ENCODE results near the gene RRP7A. TPM values are rescaled to one million over a fixed set of nuclear protein-coding genes. Genes with fewer than 3 reads are reported as not detected.
A peak's percentile ranks its signal among the peaks of the same experiment; 100 is the strongest.
"Not testable (repeated sequence)": the region's sequence is repeated elsewhere in the genome, so short reads cannot be mapped to it uniquely, and the experiment has no call there.

Gene RRP7A
- total and polyA plus RNA-seq, 2 donors = 21.9 to 62.4 TPM

DNA sequence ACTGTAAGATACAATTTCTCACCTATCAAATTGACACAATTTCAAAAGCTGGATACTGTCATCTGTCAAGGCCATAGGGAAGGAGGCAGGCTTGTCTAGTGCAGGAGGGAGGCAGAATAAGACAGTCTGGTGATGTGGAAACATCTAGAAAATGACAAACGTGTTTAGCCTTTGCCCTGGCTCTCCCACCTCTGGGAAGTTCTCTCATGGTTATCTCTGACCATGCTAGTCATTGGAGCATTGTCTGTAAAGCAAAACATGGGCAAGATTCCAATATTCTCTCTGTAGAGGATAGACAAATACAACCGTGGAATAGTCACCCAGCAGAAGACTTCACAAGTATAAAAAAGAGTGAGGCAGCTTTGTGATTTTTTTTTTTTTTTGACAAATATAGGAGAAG lies 25.1 kb upstream of the RRP7A start:
- Histone ChIP-seq H3K27ac (ENCODE audit: low read depth in 1 of 2, low read length in 1 of 2) (no peak overlapping the region), H3K27me3 (ENCODE audit: control insufficient read depth in 2 of 2, insufficient read depth in 1 of 2, low read length in 1 of 2) (no peaks in the 10 kb centered on the region), H3K4me3 (ENCODE audit: low read length in 2 of 2) (no peak overlapping the region), H3K9me3 (ENCODE audit: control insufficient read depth in 2 of 2, insufficient read depth in 1 of 2, low read length in 1 of 2) (no peaks in the 10 kb centered on the region), H3K4me1 (ENCODE audit: control insufficient read depth in 2 of 2, insufficient read depth in 2 of 2, low read length in 2 of 2) (no peaks in the 10 kb centered on the region), H3K36me3 (ENCODE audit: control insufficient read depth in 2 of 2, insufficient read depth in 2 of 2, low read length in 1 of 2) (no peaks in the 10 kb centered on the region)
- DNase-seq (ENCODE audit: low read depth in 6 of 9, low spot score in 9 of 9) = no peak
- 79% methylated on average over 2 of the region's 2 CpGs for WGBS

DNA sequence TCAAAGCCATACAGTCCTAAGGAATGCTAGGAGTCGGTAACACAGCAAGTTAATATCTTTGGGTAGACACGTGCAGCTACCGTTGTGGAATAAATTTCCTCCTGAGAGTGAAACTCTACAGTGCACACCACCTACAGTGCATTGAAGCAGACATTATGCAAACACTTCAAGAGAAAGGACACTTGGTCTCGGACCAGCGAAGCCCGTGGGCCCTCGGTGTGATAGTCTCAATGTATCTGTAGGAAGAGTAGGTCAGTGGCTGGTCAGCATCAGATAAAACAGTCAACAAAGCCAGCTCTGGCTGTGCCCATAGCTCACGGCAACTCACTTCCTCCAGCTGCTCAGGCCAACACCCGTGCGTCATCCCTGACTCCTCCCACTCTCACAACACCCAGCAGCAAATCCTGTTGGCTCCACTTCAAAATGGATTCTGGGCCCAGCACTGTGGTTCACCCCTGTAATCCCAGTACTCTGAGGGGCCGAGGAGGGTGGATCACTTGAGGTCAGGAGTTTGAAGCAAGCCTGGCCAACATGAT lies 19.7 kb upstream of the RRP7A start:
- WGBS = 82% methylated on average over 10 of the region's 11 CpGs
- DNase-seq (ENCODE audit: low read depth in 6 of 9, low spot score in 9 of 9); H3K27ac ChIP-seq (ENCODE audit: low read depth in 1 of 2, low read length in 1 of 2): not testable (repeated sequence)

DNA sequence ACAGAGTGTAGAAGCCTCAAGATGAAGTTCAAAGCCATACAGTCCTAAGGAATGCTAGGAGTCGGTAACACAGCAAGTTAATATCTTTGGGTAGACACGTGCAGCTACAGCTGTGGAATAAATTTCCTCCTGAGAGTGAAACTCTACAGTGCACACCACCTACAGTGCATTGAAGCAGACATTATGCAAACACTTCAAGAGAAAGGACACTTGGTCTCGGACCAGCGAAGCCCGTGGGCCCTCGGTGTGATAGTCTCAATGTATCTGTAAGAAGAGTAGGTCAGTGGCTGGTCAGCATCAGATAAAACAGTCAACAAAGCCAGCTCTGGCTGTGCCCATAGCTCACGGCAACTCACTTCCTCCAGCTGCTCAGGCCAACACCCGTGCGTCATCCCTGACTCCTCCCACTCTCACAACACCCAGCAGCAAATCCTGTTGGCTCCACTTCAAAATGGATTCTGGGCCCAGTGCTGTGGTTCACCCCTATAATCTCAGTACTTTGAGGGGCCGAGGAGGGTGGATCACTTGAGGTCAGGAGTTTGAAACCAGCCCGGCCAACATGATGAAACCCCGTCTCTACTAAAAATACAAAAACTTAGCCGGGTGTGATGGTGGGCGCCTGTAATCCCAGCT lies 17.7 kb upstream of the RRP7A start:
- H3K4me1 ChIP-seq (ENCODE audit: control insufficient read depth in 2 of 2, insufficient read depth in 2 of 2, low read length in 2 of 2) = peaks cover 2 to 14% of the 10 kb centered on the region in 2 donors
- H3K4me3 ChIP-seq (ENCODE audit: low read length in 2 of 2); H3K36me3 ChIP-seq (ENCODE audit: control insufficient read depth in 2 of 2, insufficient read depth in 2 of 2, low read length in 1 of 2); H3K9me3 ChIP-seq (ENCODE audit: control insufficient read depth in 2 of 2, insufficient read depth in 1 of 2, low read length in 1 of 2); H3K27me3 ChIP-seq (ENCODE audit: control insufficient read depth in 2 of 2, insufficient read depth in 1 of 2, low read length in 1 of 2): not testable (repeated sequence)
- peak overlapping the region in 1 of 2 donors; percentile 37 for H3K27ac ChIP-seq (ENCODE audit: low read depth in 1 of 2, low read length in 1 of 2)
- DNase-seq (ENCODE audit: low read depth in 6 of 9, low spot score in 9 of 9) = peak in 1 of 9 donors; percentile 27
- 71% methylated on average over 13 of the region's 14 CpGs for WGBS

More for the DNA sequence above, 19.7 kb upstream of the RRP7A start:
- H3K4me3 ChIP-seq (ENCODE audit: low read length in 2 of 2); H3K9me3 ChIP-seq (ENCODE audit: control insufficient read depth in 2 of 2, insufficient read depth in 1 of 2, low read length in 1 of 2); H3K36me3 ChIP-seq (ENCODE audit: control insufficient read depth in 2 of 2, insufficient read depth in 2 of 2, low read length in 1 of 2); H3K27me3 ChIP-seq (ENCODE audit: control insufficient read depth in 2 of 2, insufficient read depth in 1 of 2, low read length in 1 of 2); H3K4me1 ChIP-seq (ENCODE audit: control insufficient read depth in 2 of 2, insufficient read depth in 2 of 2, low read length in 2 of 2): not testable (repeated sequence)

DNA sequence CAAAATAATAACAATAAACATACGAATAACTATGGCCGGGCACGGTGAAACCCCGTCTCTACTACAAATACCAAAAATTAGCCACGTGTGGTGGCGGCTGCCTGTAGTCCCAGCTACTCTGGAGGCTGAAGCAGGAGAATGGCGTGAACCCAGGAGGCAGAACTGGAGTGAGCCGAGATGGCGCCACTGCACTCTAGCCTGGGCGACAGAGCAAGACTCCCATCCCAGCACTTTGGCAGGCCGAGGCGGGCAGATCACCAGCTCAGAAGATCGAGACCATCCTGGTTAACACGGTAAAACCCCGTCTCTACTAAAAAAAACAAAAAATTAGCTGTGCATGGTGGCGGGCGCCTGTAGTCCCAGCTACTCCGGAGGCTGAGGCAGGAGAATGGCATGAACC lies 17.0 kb upstream of the RRP7A start:
- peak overlapping the region in 1 of 2 donors; percentile 42 for H3K27ac ChIP-seq (ENCODE audit: low read depth in 1 of 2, low read length in 1 of 2)

DNA sequence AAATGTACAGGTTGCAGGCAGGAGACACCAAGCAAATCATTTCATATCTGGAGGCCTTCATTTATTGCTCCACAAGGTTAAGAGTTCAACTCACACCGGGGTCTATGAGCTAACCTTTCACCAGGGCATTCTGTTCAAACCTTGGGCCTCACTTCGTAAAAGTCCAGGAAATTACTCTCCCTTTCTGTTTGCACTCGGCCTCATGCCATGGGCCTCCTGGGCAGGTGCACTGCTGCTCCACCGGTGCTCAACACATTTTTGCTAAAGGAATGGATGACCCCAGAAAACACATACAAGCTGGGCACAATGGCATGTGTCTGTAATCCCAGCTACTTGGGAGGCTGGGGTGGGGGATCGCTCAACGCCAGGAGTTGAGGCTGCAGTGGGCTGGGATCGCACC lies 16.6 kb upstream of the RRP7A start:
- H3K4me3 ChIP-seq (ENCODE audit: low read length in 2 of 2) = no peak overlapping the region
- WGBS = 97% methylated on average over 7 of the region's 7 CpGs
- H3K27ac ChIP-seq (ENCODE audit: low read depth in 1 of 2, low read length in 1 of 2) = no peak overlapping the region

More for the DNA sequence above, 17.0 kb upstream of the RRP7A start:
- peaks cover 2 to 14% of the 10 kb centered on the region in 2 donors for H3K4me1 ChIP-seq (ENCODE audit: control insufficient read depth in 2 of 2, insufficient read depth in 2 of 2, low read length in 2 of 2)
- not testable (repeated sequence) for H3K4me3 ChIP-seq (ENCODE audit: low read length in 2 of 2); H3K9me3 ChIP-seq (ENCODE audit: control insufficient read depth in 2 of 2, insufficient read depth in 1 of 2, low read length in 1 of 2); H3K36me3 ChIP-seq (ENCODE audit: control insufficient read depth in 2 of 2, insufficient read depth in 2 of 2, low read length in 1 of 2); H3K27me3 ChIP-seq (ENCODE audit: control insufficient read depth in 2 of 2, insufficient read depth in 1 of 2, low read length in 1 of 2); DNase-seq (ENCODE audit: low read depth in 6 of 9, low spot score in 9 of 9)
- WGBS = 99% methylated on average over 18 of the region's 18 CpGs

DNA sequence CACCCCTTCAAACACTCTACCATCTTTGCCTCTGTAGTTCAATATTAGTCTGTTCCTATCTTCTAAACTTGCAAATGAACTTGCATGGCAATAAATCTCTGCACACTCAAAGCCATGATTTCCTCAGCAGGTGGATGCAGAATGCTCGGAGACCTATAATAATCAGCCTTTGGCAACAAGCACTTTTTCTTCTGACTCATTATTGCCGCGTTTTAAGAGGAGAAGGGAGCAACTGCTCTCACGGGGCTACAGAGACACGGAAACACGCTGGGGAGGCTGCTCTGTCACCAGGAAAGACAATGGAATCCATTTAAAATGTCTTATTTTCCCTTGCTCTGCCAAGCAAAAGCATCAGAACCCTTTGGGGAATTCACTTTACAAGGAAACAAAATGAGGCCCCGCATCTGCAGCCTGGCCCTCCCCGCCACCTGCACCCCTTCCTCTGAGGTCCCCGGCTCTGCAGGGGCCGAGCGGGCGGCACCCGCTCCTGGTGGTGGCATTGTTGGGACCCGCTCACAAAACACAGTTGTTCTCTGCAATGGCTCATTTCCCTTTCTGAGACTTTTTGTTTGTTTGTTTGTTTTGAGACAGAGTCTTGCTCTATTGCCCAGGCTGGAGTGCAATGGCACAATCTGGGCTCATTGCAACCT lies 15.6 kb upstream of the RRP7A start:
- not testable (repeated sequence) for H3K9me3 ChIP-seq (ENCODE audit: control insufficient read depth in 2 of 2, insufficient read depth in 1 of 2, low read length in 1 of 2); DNase-seq (ENCODE audit: low read depth in 6 of 9, low spot score in 9 of 9); H3K27ac ChIP-seq (ENCODE audit: low read depth in 1 of 2, low read length in 1 of 2); H3K36me3 ChIP-seq (ENCODE audit: control insufficient read depth in 2 of 2, insufficient read depth in 2 of 2, low read length in 1 of 2); H3K27me3 ChIP-seq (ENCODE audit: control insufficient read depth in 2 of 2, insufficient read depth in 1 of 2, low read length in 1 of 2); H3K4me3 ChIP-seq (ENCODE audit: low read length in 2 of 2)
- WGBS = over 99% methylated on average over 4 of the region's 14 CpGs
- peaks cover 2 to 14% of the 10 kb centered on the region in 2 donors for H3K4me1 ChIP-seq (ENCODE audit: control insufficient read depth in 2 of 2, insufficient read depth in 2 of 2, low read length in 2 of 2)

More for the DNA sequence above, 16.6 kb upstream of the RRP7A start:
- no peaks in the 10 kb centered on the region for H3K9me3 ChIP-seq (ENCODE audit: control insufficient read depth in 2 of 2, insufficient read depth in 1 of 2, low read length in 1 of 2)
- H3K4me1 ChIP-seq (ENCODE audit: control insufficient read depth in 2 of 2, insufficient read depth in 2 of 2, low read length in 2 of 2) = peaks cover 2 to 14% of the 10 kb centered on the region in 2 donors
- no peaks in the 10 kb centered on the region for H3K27me3 ChIP-seq (ENCODE audit: control insufficient read depth in 2 of 2, insufficient read depth in 1 of 2, low read length in 1 of 2)
- no peak for DNase-seq (ENCODE audit: low read depth in 6 of 9, low spot score in 9 of 9)
- no peaks in the 10 kb centered on the region for H3K36me3 ChIP-seq (ENCODE audit: control insufficient read depth in 2 of 2, insufficient read depth in 2 of 2, low read length in 1 of 2)

DNA sequence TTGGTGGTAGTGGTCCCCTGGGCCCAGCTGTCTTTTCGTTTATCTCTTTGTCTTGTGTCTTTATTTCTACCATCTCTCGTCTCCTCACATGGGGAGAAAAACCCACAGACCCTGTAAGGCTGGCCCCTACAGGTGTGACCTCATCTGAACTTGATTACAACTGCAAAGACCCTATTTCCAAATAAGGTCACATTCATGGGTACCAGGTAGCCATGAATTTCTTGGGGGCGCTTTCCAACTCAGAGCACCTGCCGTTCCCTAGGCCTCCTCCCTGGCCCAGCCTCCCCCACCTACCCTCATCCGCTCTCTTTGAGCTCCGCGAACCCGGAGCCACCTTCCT lies 14.0 kb upstream of the RRP7A start:
- 78% methylated on average over 8 of the region's 8 CpGs for WGBS
- Histone ChIP-seq H3K4me3 (ENCODE audit: low read length in 2 of 2) (no peak overlapping the region), H3K27ac (ENCODE audit: low read depth in 1 of 2, low read length in 1 of 2) (peak overlapping the region in 1 of 2 donors; percentile 68), H3K36me3 (ENCODE audit: control insufficient read depth in 2 of 2, insufficient read depth in 2 of 2, low read length in 1 of 2) (no peaks in the 10 kb centered on the region), H3K4me1 (ENCODE audit: control insufficient read depth in 2 of 2, insufficient read depth in 2 of 2, low read length in 2 of 2) (peaks cover 2 to 14% of the 10 kb centered on the region in 2 donors), H3K27me3 (ENCODE audit: control insufficient read depth in 2 of 2, insufficient read depth in 1 of 2, low read length in 1 of 2) (no peaks in the 10 kb centered on the region), H3K9me3 (ENCODE audit: control insufficient read depth in 2 of 2, insufficient read depth in 1 of 2, low read length in 1 of 2) (no peaks in the 10 kb centered on the region)
- peak in 1 of 9 donors; percentile 41 for DNase-seq (ENCODE audit: low read depth in 6 of 9, low spot score in 9 of 9)

DNA sequence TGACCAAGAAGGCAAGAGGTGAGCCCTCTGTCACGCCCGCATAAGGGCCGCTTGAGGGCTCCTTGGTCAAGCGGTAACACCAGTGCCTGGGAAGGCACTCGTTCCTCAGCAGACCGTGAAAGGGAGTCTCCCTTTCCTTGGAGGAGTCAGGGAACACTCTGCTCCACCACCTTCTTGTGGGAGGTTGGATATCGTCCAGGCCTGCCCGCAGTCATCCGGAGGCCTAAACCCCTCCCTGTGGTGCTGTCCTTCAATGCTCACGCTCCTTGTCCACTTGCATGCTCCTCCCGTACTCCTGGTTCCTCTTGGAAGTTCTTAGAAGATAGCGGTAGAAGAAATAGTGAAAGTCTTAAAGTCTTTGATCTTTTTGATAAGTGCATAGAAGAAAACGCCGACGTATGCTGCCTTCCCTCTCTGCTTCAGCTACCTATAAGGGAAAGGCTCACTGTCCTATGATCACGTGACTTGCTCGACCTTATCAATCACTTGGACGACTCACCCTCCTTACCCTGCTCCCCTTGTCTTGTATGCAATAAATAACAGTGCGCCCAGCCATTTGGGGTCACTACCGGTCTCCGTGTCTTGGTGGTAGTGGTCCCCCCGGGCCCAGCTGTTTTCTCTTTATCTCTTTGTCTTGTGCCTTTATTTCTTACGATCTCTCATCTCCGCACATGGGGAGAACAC lies 11.9 kb upstream of the RRP7A start:
- not testable (repeated sequence) for H3K4me3 ChIP-seq (ENCODE audit: low read length in 2 of 2); H3K9me3 ChIP-seq (ENCODE audit: control insufficient read depth in 2 of 2, insufficient read depth in 1 of 2, low read length in 1 of 2); H3K36me3 ChIP-seq (ENCODE audit: control insufficient read depth in 2 of 2, insufficient read depth in 2 of 2, low read length in 1 of 2); H3K27me3 ChIP-seq (ENCODE audit: control insufficient read depth in 2 of 2, insufficient read depth in 1 of 2, low read length in 1 of 2); DNase-seq (ENCODE audit: low read depth in 6 of 9, low spot score in 9 of 9); H3K27ac ChIP-seq (ENCODE audit: low read depth in 1 of 2, low read length in 1 of 2); H3K4me1 ChIP-seq (ENCODE audit: control insufficient read depth in 2 of 2, insufficient read depth in 2 of 2, low read length in 2 of 2)
- 94% methylated on average over 24 of the region's 24 CpGs for WGBS

DNA sequence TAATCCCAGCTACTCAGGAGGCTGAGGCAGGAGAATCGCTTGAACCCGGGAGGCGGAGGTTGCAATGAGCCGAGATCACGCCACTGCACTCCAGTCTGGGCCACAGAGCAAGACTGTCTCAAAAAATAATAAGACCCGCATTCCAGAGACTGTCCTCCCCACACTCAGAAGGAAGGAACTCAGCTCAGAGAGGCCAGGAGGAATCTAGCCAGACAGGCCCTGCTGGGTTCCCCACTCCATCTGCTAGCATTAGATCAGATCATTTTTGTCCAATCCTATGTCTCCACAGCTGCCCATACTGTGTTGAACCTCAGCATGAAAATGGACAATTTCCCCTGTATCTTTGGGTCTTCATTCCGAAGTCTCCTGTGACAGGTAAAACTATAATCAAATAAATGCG lies 9.8 kb upstream of the RRP7A start:
- not testable (repeated sequence) for H3K27ac ChIP-seq (ENCODE audit: low read depth in 1 of 2, low read length in 1 of 2); H3K36me3 ChIP-seq (ENCODE audit: control insufficient read depth in 2 of 2, insufficient read depth in 2 of 2, low read length in 1 of 2); DNase-seq (ENCODE audit: low read depth in 6 of 9, low spot score in 9 of 9); H3K27me3 ChIP-seq (ENCODE audit: control insufficient read depth in 2 of 2, insufficient read depth in 1 of 2, low read length in 1 of 2); H3K4me3 ChIP-seq (ENCODE audit: low read length in 2 of 2); H3K9me3 ChIP-seq (ENCODE audit: control insufficient read depth in 2 of 2, insufficient read depth in 1 of 2, low read length in 1 of 2); H3K4me1 ChIP-seq (ENCODE audit: control insufficient read depth in 2 of 2, insufficient read depth in 2 of 2, low read length in 2 of 2)
- WGBS = 97% methylated on average over 8 of the region's 8 CpGs
